ENCODE results near the gene KCNJ10.

- TF ChIP-seq CTCF (IDR thresholded peaks at IDR 0.05) (no peak), MAX (CRISPR knock-in tag; IDR thresholded peaks at IDR 0.05) (no peak), ATF3 (CRISPR knock-in tag; conservative IDR thresholded peaks at IDR 0.05) (no peak), FOXK1 (CRISPR knock-in tag; IDR thresholded peaks at IDR 0.05) (no peak)
These were observed 21.8 kb upstream of the KCNJ10 start for GRCh38 chr1:160091666-160092223.

Measured in WTC11 (cell line).